HG03103 (cell line): ENCODE results near the gene PDP2.

Experiments
- ATAC-seq: cut with Tn5 transposase; IDR thresholded peaks from one replicate; pipeline ENCODE4 v1.9.1; 2021; ENCODE audit warnings: low read depth; ENCODE audit not compliant: unreplicated experiment

Gene PDP2

DNA sequence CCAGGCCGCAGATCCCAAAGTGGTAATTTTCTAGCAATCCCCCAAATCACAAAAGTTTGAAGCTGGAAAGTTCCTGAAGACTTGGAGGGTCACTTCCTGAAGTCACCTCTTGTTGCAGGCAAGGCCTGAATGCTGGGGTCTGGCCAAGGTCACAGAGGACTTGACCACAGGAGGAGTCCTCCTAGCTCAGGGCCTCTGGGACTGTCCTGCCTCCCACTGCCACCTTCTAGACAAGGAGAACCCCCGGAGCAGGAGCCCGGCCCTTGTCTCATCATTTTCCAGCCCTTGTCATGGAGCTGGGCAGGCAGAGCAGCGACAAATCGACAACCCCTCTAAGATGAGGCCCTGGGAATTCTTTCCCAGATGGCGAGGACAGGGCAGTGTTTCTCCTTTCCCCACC, 38.0 kb downstream of the PDP2 start:
- ATAC-seq, result no peak

DNA sequence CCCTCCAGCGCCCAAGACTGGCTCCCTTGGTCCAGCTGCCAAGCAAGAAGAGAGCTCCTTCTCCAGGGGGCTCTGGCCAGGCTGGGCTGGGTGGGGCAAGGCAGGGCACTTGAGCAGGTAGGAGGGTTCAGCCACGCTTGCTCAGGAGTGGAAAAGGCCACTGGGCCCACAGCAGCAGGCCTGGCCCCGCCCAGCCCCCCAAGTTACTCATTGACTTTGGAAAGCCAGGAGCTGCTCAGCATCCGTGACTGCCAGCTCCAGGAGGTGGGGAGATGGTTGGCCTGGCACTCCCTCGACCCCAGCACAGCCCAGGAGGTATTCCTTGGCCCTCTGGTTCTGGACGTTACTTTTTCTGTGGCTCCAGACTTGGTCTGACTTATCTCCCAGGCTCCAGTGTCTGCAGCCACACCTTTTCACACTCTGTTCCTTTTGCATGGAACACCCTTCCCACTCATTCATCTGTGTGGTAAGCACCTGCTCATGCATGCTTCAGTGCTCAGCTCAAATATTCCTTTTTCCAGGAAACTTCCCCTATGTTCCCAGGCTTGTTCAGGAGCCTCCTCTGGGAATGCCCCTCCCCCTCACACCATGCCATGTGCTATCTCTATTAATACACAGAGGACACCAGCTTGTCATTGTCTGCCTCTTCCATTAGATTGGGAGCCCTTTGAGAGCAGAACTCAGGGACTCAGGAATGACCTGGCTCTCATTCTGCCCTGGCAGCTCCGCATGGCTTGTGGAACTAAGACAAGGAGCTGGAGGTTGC, 38.7 kb downstream of the PDP2 start, which contains the start of gene CDH16:
CDH16 (minus strand) TSS at position 83 of the 766 bp plus-strand sequence. CDS start 820 bp downstream, outside the sequence.
- no peak for ATAC-seq

DNA sequence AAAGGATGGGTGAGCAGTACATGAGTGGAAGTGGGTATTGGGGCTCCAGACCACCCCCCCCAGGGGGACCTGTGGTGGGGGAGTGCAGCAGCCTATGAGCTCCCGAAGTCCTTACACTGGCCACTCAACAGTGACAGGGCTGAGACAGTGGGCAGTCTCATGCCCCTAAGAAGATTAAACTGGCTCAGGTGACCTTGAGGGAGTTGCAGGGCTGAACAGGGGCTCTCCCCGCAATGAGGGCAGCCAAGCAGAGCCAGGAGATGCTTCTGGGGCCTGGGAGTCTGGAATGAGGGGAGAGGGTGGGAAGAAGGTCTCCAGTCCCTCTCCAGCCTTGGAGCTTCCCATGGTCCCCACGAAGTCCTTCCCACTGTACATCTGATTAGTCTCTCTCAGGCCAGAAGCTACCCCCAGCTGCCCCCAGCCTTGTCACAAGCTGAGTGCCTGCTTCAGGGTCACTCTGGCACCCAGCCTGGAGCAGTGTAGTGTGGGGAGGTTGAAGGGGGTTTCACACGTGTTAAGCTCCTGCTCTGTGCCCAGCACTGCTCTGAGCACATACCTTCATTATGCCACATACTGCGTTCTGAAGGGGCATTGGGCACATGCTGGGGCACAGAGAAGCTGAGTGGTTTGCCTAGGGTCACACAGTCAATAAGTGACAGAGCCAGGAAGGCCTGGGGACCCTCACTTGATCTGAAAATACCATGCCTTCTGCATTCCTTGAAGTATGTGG, 39.4 kb downstream of the PDP2 start:
- ATAC-seq, result no peak

DNA sequence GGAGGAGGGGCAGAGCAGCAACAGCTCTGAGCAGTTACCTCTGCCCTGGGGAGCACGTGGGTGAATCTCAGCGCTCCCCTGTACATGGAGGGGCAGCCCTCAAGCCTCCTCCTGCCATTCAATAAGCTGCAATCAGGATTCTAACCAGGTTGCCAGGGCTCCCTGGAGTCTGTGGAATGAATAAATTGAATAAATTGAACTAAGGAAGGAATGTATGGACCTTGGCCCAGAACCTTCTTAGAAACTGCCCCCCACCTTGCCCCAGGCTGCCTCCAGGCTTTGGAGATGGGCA, 39.9 kb downstream of the PDP2 start:
- ATAC-seq, result no peak

GRCh38 chr16:66920924-66921680, 40.8 kb downstream of the PDP2 start:
- ATAC-seq, result no peak

DNA sequence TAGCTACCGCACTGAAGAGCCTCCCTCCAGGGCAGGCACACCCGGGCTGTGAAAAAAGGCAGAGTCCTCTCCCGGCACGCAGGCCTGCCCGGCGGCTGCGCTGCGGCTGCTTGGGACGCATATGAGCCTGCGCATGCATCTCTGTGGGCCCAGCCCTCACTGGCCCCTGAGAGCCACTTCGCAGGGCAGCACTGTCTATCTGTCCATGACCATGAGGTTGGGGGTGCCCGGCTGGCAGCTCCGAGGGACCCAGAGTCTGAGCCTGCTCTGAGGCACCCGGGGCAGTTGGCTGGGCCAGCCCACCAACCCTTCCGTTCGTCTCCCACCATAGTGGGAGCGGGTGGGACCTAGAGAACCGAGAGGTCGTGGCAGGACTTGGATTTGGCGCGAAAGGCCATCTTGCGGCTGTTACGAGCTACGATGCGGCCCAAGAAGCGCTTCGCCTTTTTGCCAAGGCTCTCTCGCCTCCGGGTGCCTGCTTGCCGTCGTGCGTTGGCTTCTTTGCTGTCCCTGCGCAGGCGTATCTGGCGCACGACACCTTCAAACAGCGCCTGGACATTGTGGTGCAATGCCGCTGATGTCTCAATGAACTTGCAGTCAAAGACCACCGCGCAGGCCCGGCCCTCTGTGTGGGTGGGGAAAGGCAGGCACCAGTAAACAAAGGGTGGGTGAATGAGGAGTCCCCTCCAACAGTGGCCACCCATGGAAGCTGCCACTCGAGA, 41.6 kb downstream of the PDP2 start:
- ATAC-seq, result no peak

GRCh38 chr16:66923247-66923731, 43.0 kb downstream of the PDP2 start:
- ATAC-seq, result no peak

- no peak for ATAC-seq
Measured at GRCh38 chr16:66923866-66924265, 43.6 kb downstream of the PDP2 start.

- ATAC-seq, result no peak
Measured at GRCh38 chr16:66924527-66925321, 44.4 kb downstream of the PDP2 start.

GRCh38 chr16:66925322-66925840, 45.1 kb downstream of the PDP2 start, which contains the start of gene RRAD:
Gene RRAD (minus strand): TSS chr16:66925535. CDS start chr16:66925179, 356 bp downstream.
- no peak for ATAC-seq

- ATAC-seq, result no peak
Measured at GRCh38 chr16:66926171-66926947, 46.0 kb downstream of the PDP2 start.

- ATAC-seq, result no peak
Measured at GRCh38 chr16:66926961-66927436, 46.7 kb downstream of the PDP2 start.

- ATAC-seq, result no peak
Measured at GRCh38 chr16:66927918-66928649, 47.8 kb downstream of the PDP2 start.

DNA sequence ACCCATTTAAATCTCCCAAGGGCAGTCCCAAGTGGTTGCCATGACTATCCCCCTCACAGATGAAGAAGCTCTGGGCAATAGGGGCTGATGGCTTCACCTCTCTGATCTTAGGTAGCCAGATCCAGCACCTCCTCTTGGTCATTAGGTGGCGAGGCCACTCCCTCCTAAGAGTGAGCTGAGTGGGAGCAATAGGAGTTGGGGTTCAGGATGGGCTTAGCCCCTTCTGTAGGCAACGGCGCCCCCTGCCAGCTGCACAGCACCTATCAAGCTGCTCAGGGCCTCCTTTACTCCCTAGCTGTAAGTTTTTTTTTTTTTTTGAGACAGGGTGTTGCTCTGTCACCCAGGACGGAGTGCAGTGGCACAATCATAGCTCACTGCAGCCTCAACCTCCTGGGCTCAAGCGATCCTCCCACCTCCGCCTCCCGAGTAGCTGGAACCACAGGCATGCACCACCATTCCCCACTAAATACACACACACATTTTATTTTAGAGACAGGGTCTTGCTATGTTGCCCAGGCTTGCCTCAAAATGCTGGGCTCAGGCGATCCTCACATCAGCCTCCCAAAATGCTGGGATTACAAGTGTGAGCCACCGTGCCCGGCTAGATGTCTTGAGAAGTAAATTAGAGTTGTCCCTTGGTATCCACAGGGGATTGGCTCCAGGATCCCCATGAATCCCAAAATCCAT, 48.5 kb downstream of the PDP2 start:
- ATAC-seq, result no peak

GRCh38 chr16:66930189-66930588, 49.9 kb downstream of the PDP2 start:
- ATAC-seq, result no peak

- ATAC-seq, result no peak
Measured at GRCh38 chr16:66931665-66932064, 51.4 kb downstream of the PDP2 start.

GRCh38 chr16:66932076-66932475, 51.8 kb downstream of the PDP2 start:
- no peak for ATAC-seq
